Activated CD8-positive, alpha-beta memory T cell treated with anti-CD3 and anti-CD28 coated beads, Interleukin-2, amount 50 U/mL, for 24 hours (primary cell): ENCODE results near the gene CARMIL3.
A peak's percentile ranks its signal among the peaks of the same experiment; 100 is the strongest.

Experiments used
- DNase-seq: peaks from one replicate; pipeline ENCODE4 v3.0.0-alpha.2; 2020; ENCODE audit errors: extremely low read depth

CARMIL3 gene

GRCh38 chr14:24078146-24078545 lies 26.3 kb downstream of the CARMIL3 start:
- DNase-seq, result no peak

GRCh38 chr14:24079491-24080141 lies 27.8 kb downstream of the CARMIL3 start:
- no peak for DNase-seq

DNA sequence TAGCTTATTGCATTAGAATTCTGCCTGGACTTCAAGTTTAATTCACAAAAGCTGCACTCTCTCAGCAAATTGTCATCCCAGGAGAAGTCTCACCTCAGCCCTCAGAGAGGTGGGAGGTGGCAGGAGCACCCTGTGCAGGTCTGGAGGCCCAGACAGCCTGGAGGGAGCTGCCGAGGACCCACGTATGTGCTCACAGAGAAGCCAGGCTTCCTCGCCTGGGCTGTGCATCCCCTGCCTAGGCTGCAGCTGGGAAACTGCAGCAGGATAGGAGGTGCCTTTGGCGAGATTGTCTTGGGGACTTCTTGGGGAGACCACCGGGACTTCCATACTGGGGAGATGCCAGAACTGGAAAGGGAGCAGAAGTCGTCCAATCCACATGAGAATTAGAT lies 28.3 kb downstream of the CARMIL3 start:
- DNase-seq, result no peak

GRCh38 chr14:24080888-24081738 lies 29.3 kb downstream of the CARMIL3 start:
- DNase-seq, result peak; percentile 46

- no peak for DNase-seq
Observed at GRCh38 chr14:24081739-24082211, 30.0 kb downstream of the CARMIL3 start.

DNA sequence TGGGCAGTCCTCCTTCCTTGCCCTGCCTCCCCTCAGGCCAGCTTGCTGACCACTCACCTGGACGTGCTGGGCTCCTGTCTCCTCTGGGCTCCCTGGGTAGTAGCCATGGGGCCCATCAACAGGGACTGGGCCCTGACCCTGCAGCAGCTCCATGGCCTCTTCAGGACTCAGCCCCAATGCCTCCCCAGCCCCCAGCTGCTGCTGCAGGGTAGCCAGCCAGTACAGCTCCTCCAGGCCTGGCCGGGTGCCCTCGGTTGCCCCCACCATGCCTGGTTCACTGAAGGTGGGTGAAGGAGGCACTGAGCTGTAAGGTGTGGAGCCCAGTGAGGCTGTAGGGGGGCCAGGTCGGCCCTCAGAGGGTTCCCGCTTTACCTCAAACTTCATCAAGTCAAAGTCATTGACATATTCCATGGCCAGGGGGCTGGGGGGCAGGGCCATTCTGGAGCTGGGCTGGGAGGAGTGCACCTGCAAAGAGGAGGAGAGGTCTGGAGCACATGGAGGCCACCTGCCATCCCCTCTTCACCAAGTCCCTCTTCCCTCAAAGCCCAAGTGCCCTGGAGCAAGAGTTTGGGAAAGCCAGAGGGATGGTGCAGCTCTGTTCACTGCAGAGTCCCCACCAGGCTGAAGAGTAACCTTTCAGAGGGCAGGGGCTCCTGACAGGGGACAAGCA lies 30.7 kb downstream of the CARMIL3 start:
- DNase-seq, result no peak

DNA sequence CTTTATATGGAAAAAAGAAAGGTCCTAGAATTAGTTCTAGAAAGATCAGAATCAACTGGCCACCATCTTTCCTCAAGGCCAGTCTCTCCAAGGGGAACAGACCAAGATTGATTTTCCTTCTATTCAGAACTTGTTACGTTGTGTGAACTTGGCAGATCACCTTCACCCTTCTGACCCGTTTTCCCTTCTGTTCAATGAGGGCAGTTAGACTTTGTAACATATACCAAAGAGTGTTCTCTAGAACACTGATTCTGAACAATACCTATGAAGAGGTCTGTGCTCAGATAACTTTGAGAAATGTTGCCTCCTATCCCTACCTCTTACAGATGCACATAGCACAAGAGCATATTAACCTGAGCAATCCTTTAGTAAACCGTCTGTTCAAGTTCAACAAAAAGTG lies 31.7 kb downstream of the CARMIL3 start:
- no peak for DNase-seq

DNA sequence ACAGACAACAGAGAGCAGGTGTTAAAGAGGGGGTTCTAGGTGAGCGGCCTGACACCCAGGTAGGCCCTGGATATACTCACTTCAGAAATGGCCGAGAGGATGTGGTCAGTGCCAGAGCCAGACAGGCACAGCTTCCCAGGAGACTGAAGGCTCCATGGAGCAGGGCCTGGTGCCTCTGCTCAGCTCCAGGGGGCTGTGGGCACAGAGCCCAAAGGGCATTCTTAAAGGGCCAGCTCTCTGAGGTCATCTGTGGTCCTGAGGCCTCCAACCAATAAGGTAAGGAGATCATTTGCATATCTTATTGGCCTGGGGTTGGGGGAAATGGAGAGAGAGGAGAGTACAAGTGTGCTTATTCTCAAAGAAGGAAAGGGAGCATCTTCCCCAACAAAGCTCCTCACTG lies 32.6 kb downstream of the CARMIL3 start:
- no peak for DNase-seq

DNA sequence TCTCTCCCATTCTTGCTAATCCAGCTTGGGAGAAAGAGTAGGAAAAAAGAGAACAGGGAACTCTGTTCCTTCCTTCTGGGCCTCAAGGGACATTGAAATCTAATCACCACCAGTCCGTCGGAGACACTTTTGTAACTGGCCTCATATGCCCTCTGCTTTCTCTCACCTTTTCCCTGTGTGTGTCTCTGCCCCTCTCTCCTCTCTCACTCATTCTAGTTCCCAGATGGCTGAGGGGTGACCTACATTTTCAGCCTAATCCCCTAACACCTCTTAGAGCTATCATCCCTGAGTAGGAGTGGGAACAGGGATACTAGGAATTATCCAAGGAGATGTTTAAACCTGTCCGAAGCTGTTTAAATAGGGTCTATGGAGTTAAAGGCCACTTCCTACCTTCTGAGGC lies 33.4 kb downstream of the CARMIL3 start:
- DNase-seq, result no peak

DNA sequence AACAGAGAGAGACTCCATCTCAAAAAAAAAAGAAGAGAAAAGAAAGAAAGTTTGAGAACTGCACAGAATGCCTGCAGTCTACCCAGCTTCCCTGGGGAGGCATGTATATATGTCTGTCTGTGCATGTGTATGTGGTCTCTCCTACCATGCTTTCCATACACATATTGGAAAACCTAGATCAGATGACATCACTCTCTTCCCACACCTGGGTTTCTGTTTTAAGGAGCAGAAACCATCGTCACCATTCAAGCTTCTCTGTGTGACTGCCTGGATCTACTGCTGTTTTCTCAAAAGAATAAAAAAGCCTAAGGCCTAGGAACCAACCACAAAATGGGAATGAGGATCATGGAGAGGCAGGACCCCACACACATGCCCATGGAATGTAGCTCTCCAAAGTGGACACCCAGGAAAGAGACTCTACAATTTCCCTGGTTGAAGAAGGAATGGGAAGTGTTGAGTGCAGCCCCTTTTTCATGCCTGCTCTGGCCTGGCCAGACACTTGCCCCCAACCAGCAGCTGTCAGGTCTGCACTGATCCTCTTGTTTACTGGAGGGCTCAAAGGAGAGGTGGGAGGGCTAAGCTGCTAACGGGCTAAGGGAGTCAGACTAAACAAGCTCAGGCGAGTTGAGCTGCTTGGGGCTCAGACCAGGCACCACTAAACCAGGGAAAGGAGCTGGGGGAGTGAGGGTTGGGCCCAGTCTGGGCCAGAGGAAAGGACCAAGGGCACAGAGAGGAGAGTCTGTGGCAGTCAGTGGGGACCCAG lies 34.6 kb downstream of the CARMIL3 start:
- DNase-seq, result no peak

DNA sequence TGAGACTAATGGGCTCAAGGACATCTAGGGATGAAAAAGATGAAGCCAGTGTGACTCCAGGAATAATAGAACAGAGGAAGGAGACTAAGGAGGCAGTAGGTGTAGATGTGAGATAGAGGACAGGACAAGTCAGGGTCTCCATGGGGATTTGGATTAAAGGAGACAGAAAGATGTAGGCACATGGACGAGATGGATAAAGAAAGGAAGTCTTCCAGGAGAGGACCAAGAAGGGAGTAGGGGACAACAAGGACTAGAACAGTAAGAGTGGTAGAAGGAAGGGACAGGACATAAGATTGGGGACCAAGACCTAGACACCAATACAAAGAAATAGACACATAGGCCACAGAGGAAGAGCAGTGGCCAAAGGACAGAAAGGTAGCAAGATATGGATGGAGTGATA lies 35.2 kb downstream of the CARMIL3 start:
- DNase-seq, result no peak

GRCh38 chr14:24088095-24088494 lies 36.3 kb downstream of the CARMIL3 start:
- no peak for DNase-seq

- no peak for DNase-seq
Observed at GRCh38 chr14:24089890-24090289, 38.1 kb downstream of the CARMIL3 start.

DNA sequence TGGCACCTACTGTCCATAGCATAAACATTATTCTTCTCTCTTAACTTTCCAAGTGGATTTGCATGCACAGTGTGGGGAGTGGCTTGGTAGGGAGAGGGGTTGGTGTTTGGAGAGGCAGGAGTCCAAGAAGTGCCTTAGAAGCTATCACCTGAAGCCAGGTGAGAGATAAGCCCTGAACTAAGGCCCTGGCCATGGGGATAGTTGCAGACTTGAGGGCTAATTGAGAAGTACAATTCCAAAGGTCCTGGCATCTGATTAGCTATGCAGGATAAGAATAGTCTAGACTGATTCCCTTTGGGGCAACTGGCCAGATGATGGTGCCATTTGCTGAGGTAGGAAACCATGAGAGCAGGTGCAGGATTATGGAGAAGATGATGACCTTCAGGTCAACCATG lies 40.3 kb downstream of the CARMIL3 start:
- no peak for DNase-seq

GRCh38 chr14:24092505-24093206 lies 40.8 kb downstream of the CARMIL3 start:
- no peak for DNase-seq

GRCh38 chr14:24093207-24093900 lies 41.5 kb downstream of the CARMIL3 start:
- DNase-seq, result no peak

- peak; percentile 56 for DNase-seq
Observed at GRCh38 chr14:24093901-24094840, 42.4 kb downstream of the CARMIL3 start, which contains the start of gene PCK2. Gene PCK2 (plus strand): TSS chr14:24094311. CDS start chr14:24094406, 95 bp downstream.

DNA sequence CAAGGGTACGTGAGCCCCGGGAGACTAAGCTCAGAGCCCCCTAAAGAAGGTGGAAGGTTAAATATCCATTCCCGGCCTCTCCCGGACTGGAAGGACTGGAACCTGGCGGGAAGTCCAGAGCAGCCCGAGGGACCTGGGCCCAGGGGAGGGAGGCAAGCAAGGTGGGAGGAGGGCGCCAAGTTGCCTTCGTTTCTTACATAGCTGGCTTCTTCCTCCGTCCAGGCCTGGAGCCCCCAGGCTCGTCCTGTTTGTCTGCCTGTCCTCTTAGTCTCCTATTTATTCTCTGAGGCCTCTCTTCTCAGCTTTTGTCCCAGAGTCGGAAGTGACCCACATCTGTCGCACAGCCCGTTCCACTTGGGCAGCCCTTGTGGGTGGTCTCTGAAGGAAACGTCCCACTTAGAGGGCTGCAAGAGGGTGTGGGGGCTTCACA lies 43.0 kb downstream of the CARMIL3 start:
- DNase-seq, result no peak
